Trophoblast cell (in vitro differentiated cells and primary cell): Measurements from ENCODE around the gene TBX19.

Experiments used
- DNase-seq, 2 donors: peaks; one replicate each; pipeline ENCODE4 v3.0.0-alpha.2; 2016
- H2AFZ ChIP-seq: 2 replicates; pipeline ENCODE4 v1.6.1; 2013; ENCODE audit warnings: low read length, moderate library complexity, mild to moderate bottlenecking; ENCODE audit not compliant: insufficient read depth, poor library complexity
- H2AK5ac ChIP-seq: 2 replicates; pipeline ENCODE4 v1.6.1; 2013; ENCODE audit warnings: mild to moderate bottlenecking, low read length
- H2BK120ac ChIP-seq: 2 replicates; pipeline ENCODE4 v1.6.1; 2013; ENCODE audit warnings: low read length, mild to moderate bottlenecking, moderate library complexity; ENCODE audit not compliant: insufficient read depth, poor library complexity
- H2BK12ac ChIP-seq: 2 replicates; pipeline ENCODE4 v1.6.1; 2013; ENCODE audit warnings: mild to moderate bottlenecking, low read length, moderate library complexity
- H2BK5ac ChIP-seq: 2 replicates; pipeline ENCODE4 v1.6.1; 2013; ENCODE audit warnings: low read length, low read depth, moderate library complexity, mild to moderate bottlenecking; ENCODE audit not compliant: poor library complexity
- H3K14ac ChIP-seq: 2 replicates; pipeline ENCODE4 v1.6.1; 2013; ENCODE audit warnings: mild to moderate bottlenecking, low read length
- H3K18ac ChIP-seq: 2 replicates; pipeline ENCODE4 v1.6.1; 2013; ENCODE audit warnings: mild to moderate bottlenecking, low read length
- H3K23ac ChIP-seq: 2 replicates; pipeline ENCODE4 v1.6.1; 2013; ENCODE audit warnings: low read length
- H3K27ac ChIP-seq: 2 replicates; pipeline ENCODE4 v1.5.1; 2013; ENCODE audit warnings: low read depth, mild to moderate bottlenecking, inconsistent platforms, low read length, moderate library complexity
- H3K27me3 ChIP-seq: 2 replicates; pipeline ENCODE4 v1.6.1; 2013; ENCODE audit warnings: inconsistent platforms, mild to moderate bottlenecking, low read length, moderate library complexity; ENCODE audit not compliant: insufficient read depth
- H3K36me3 ChIP-seq, 2 experiments: 1 replicate in 1 of 2; 2 replicates in 1 of 2; pipeline ENCODE4 v1.6.1; 2013; ENCODE audit warnings: low read length in 2 of 2, mild to moderate bottlenecking in 2 of 2, moderate library complexity in 1 of 2; ENCODE audit not compliant: insufficient read depth in 2 of 2, control insufficient read depth in 1 of 2
- H3K4ac ChIP-seq: 2 replicates; pipeline ENCODE4 v1.6.1; 2013; ENCODE audit warnings: low read depth, mild to moderate bottlenecking, low read length, moderate library complexity
- H3K4me1 ChIP-seq, 2 experiments: 1 replicate in 1 of 2; 2 replicates in 1 of 2; pipeline ENCODE4 v1.6.1; 2013; ENCODE audit warnings: low read length in 2 of 2, mild to moderate bottlenecking in 2 of 2, moderate library complexity in 1 of 2; ENCODE audit not compliant: insufficient read depth in 2 of 2, control insufficient read depth in 1 of 2
- H3K4me2 ChIP-seq: 2 replicates; pipeline ENCODE4 v1.6.1; 2013; ENCODE audit warnings: inconsistent platforms, mild to moderate bottlenecking, low read length, moderate library complexity
- H3K4me3 ChIP-seq: 2 replicates; pipeline ENCODE4 v1.5.1; 2013; ENCODE audit warnings: mild to moderate bottlenecking, low read depth, low read length, inconsistent platforms
- H3K79me1 ChIP-seq: one replicate; pipeline ENCODE4 v1.6.1; 2013; ENCODE audit warnings: low read length
- H3K79me2 ChIP-seq: 2 replicates; pipeline ENCODE4 v1.6.1; 2013; ENCODE audit warnings: low read length, mild to moderate bottlenecking; ENCODE audit not compliant: control insufficient read depth, insufficient read depth, poor library complexity
- H3K9ac ChIP-seq: 2 replicates; pipeline ENCODE4 v1.6.1; 2013; ENCODE audit warnings: mild to moderate bottlenecking, low read length
- H3K9me3 ChIP-seq: 2 replicates; pipeline ENCODE4 v1.6.1; 2013; ENCODE audit warnings: low read depth, mild to moderate bottlenecking, control low read depth, inconsistent platforms, low read length; ENCODE audit not compliant: insufficient read depth
- H4K12ac ChIP-seq: 2 replicates; pipeline ENCODE4 v1.6.1; 2013; ENCODE audit warnings: low read depth, mild to moderate bottlenecking, low read length, moderate library complexity
- H4K8ac ChIP-seq: 2 replicates; pipeline ENCODE4 v1.6.1; 2013; ENCODE audit warnings: low read depth, mild to moderate bottlenecking, low read length, moderate library complexity
- H4K91ac ChIP-seq: one replicate; pipeline ENCODE4 v1.6.1; 2013; ENCODE audit warnings: low read depth, mild to moderate bottlenecking, low read length, moderate library complexity
- WGBS: extraction: QIAGEN DNeasy Blood & Tissue Kit; methylation state at CpG from one replicate; pipeline ENCODE4 v1.1.7; 2013; ENCODE audit warnings: missing lambda C conversion rate; ENCODE audit not compliant: insufficient read length, insufficient coverage; ENCODE audit errors: extremely low coverage; 5-methylcytosine and 5-hydroxymethylcytosine counted together

The TBX19 gene

DNA sequence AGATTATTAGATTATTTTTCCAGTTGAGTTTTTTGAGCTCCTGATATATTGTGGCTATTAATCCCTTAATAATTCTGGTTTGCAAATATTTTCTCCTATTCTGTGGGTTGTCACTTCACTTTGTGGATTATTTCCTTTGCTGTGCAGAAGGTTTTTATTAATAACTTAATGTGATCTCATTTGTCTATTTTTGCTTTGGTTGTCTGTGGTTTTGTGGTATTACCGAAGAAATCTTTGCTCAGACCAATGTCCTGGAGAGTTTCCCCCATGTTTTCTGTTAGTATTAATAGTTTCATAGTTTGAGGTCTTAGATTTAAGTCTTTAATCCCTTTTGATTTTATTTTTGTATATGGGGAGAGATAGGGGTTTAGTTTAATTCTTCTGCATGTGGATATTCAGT, 7.1 kb upstream of the TBX19 start:
- H4K91ac ChIP-seq: no peak overlapping the region
- H3K79me1 ChIP-seq: no peaks in the 10 kb centered on the region
- H3K9ac ChIP-seq: no peak overlapping the region
- no peak overlapping the region for H2BK120ac ChIP-seq
- no peak overlapping the region for H3K23ac ChIP-seq
- H3K36me3 ChIP-seq: no peaks in the 10 kb centered on the region
- H3K4me2 ChIP-seq: no peak overlapping the region
- no peak overlapping the region for H3K4me3 ChIP-seq
- no peak overlapping the region for H2BK12ac ChIP-seq
- H3K27ac ChIP-seq: no peak overlapping the region
- H3K4me1 ChIP-seq: no peaks in the 10 kb centered on the region
- H3K18ac ChIP-seq: no peak overlapping the region
- no peaks in the 10 kb centered on the region for H3K27me3 ChIP-seq
- DNase-seq: no peak
- no peak overlapping the region for H4K12ac ChIP-seq
- no peaks in the 10 kb centered on the region for H3K9me3 ChIP-seq
- H2BK5ac ChIP-seq: no peak overlapping the region
- H3K79me2 ChIP-seq: no peaks in the 10 kb centered on the region
- H2AFZ ChIP-seq: no peak overlapping the region
- H3K14ac ChIP-seq: no peak overlapping the region
- no peak overlapping the region for H3K4ac ChIP-seq
- no peak overlapping the region for H4K8ac ChIP-seq
- H2AK5ac ChIP-seq: no peak overlapping the region
- no CpG with 5 or more reads among the region's 1 CpG for WGBS

- no CpG with 5 or more reads among the region's 1 CpG for WGBS
Observed at GRCh38 chr1:168279253-168279652, 1.4 kb upstream of the TBX19 start.

DNA sequence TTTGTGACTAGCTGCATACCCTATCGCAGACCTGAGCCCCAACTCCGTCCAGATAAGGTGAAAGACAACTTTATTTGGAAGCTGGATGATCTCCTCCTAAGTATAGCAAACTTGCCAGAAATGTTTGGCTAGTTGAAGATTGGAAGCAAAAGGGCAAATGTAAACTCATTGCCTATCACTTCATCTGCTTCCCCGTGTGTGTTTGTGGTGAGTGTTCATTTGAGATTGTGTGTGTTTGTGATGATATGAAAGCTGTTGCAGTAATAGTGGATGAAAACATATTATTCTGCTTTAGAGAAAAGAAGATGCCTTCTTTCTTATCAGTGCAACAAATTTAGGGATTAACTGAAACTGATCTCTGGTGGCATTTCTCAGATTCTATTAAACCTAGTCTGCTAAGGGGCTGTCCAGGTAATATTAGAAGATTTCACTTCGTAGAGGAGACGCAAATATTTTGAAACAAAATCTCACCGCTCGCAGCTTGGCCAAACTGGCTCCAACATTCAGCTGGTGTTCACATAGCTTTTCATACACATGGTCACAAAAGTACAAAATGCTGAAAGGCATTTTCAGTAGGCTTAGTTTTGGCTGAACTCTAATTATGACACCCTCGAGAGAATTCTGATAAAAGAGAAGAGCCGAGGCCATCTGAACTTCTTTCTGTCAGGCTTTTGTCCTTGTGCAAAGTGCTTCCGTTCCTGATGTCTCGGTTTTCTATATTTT, 1.1 kb downstream of the TBX19 start:
- Histone ChIP-seq H4K91ac (no peak overlapping the region), H3K79me1 (no peaks in the 10 kb centered on the region), H4K12ac (no peak overlapping the region), H3K9me3 (no peaks in the 10 kb centered on the region), H2AFZ (no peak overlapping the region), H3K79me2 (no peaks in the 10 kb centered on the region), H3K14ac (no peak overlapping the region), H2BK12ac (no peak overlapping the region), H4K8ac (no peak overlapping the region), H3K4ac (no peak overlapping the region), H3K4me1 (no peaks in the 10 kb centered on the region), H3K36me3 (no peaks in the 10 kb centered on the region), H2AK5ac (no peak overlapping the region), H3K27me3 (no peaks in the 10 kb centered on the region), H2BK5ac (no peak overlapping the region), H3K27ac (no peak overlapping the region), H3K23ac (no peak overlapping the region), H3K18ac (no peak overlapping the region), H3K4me3 (no peak overlapping the region), H2BK120ac (no peak overlapping the region), H3K9ac (no peak overlapping the region), H3K4me2 (no peak overlapping the region)
- no peak for DNase-seq
- WGBS: no CpG with 5 or more reads among the region's 11 CpGs

More at GRCh38 chr1:168279253-168279652, 1.4 kb upstream of the TBX19 start:
- Histone ChIP-seq H3K9me3 (no peaks in the 10 kb centered on the region), H4K8ac (no peak overlapping the region), H2BK12ac (no peak overlapping the region), H3K18ac (no peak overlapping the region), H2AK5ac (no peak overlapping the region), H3K14ac (no peak overlapping the region), H4K12ac (no peak overlapping the region), H3K23ac (no peak overlapping the region), H3K27ac (no peak overlapping the region), H3K4me2 (no peak overlapping the region), H3K79me2 (no peaks in the 10 kb centered on the region), H3K4me3 (no peak overlapping the region), H3K4ac (no peak overlapping the region), H3K36me3 (no peaks in the 10 kb centered on the region), H4K91ac (no peak overlapping the region), H2BK120ac (no peak overlapping the region), H3K27me3 (no peaks in the 10 kb centered on the region), H2AFZ (no peak overlapping the region), H3K9ac (no peak overlapping the region), H3K79me1 (no peaks in the 10 kb centered on the region), H2BK5ac (no peak overlapping the region), H3K4me1 (no peaks in the 10 kb centered on the region)
- DNase-seq: no peak

- Histone ChIP-seq H3K4ac (no peak overlapping the region), H3K23ac (no peak overlapping the region), H4K12ac (no peak overlapping the region), H2AK5ac (no peak overlapping the region), H3K27me3 (no peaks in the 10 kb centered on the region), H2BK5ac (no peak overlapping the region), H2AFZ (no peak overlapping the region), H3K4me2 (no peak overlapping the region), H3K9ac (no peak overlapping the region), H2BK12ac (no peak overlapping the region), H3K18ac (no peak overlapping the region), H3K4me1 (no peaks in the 10 kb centered on the region), H3K79me2 (no peaks in the 10 kb centered on the region), H3K14ac (no peak overlapping the region), H4K8ac (no peak overlapping the region), H3K36me3 (no peaks in the 10 kb centered on the region), H3K4me3 (no peak overlapping the region), H2BK120ac (no peak overlapping the region), H3K79me1 (no peaks in the 10 kb centered on the region), H4K91ac (no peak overlapping the region), H3K27ac (no peak overlapping the region), H3K9me3 (no peaks in the 10 kb centered on the region)
- no peak for DNase-seq
Observed at GRCh38 chr1:168285521-168285790, 4.8 kb downstream of the TBX19 start.
